Loucy (cell line): ENCODE results near the gene TIFAB.

ENCODE experiments used
- H2AFZ ChIP-seq: fragments of 200-600 bp; sonication (generic); 2 replicates; pipeline ENCODE4 v1.6.0; 2016; ENCODE audit warnings: antibody characterized with exemption, mild to moderate bottlenecking, low read length, moderate library complexity
- H3F3A ChIP-seq: fragments of 200-600 bp; 2 replicates; pipeline ENCODE4 v1.6.0; 2016; ENCODE audit warnings: antibody characterized with exemption, low read depth, mild to moderate bottlenecking
- H3K27me3 ChIP-seq: fragments of 200-600 bp; sonication (generic); 2 replicates; pipeline ENCODE4 v1.6.1; 2014; ENCODE audit warnings: low read length, mild to moderate bottlenecking; ENCODE audit not compliant: insufficient read depth, poor library complexity, severe bottlenecking
- H3K36me3 ChIP-seq: fragments of 200-600 bp; sonication (generic); 2 replicates; pipeline ENCODE4 v1.6.1; 2016; ENCODE audit warnings: low read length; ENCODE audit not compliant: insufficient read depth
- H3K4me1 ChIP-seq: fragments of 200-600 bp; sonication (generic); 2 replicates; pipeline ENCODE4 v1.5.1; 2014; ENCODE audit warnings: low read length, mild to moderate bottlenecking; ENCODE audit not compliant: insufficient read depth, poor library complexity, severe bottlenecking
- H3K4me2 ChIP-seq: fragments of 200-600 bp; sonication (generic); 2 replicates; pipeline ENCODE4 v1.6.0; 2014; ENCODE audit warnings: antibody characterized with exemption, low read length, low read depth, mild to moderate bottlenecking; ENCODE audit not compliant: poor library complexity, severe bottlenecking
- H3K4me3 ChIP-seq: fragments of 200-600 bp; sonication (generic); 2 replicates; pipeline ENCODE4 v1.5.1; 2014; ENCODE audit warnings: low read length, mild to moderate bottlenecking, mixed read lengths; ENCODE audit not compliant: poor library complexity, severe bottlenecking
- H3K79me2 ChIP-seq: fragments of 200-600 bp; sonication (generic); 2 replicates; pipeline ENCODE4 v1.6.1; 2014; ENCODE audit warnings: low read length; ENCODE audit not compliant: insufficient read depth
- H3K9ac ChIP-seq: fragments of 200-600 bp; sonication (generic); 2 replicates; pipeline ENCODE4 v1.6.0; 2014; ENCODE audit warnings: mild to moderate bottlenecking, low read depth, low read length, moderate library complexity; ENCODE audit not compliant: poor library complexity, severe bottlenecking
- H3K9me2 ChIP-seq: fragments of 200-600 bp; sonication (generic); replicated peaks from 2 replicates; pipeline ENCODE4 v1.6.1; 2016; ENCODE audit warnings: low read depth, low read length, mixed read lengths
- H3K9me3 ChIP-seq: fragments of 200-600 bp; sonication (generic); 2 replicates; pipeline ENCODE4 v1.6.1; 2014; ENCODE audit warnings: mild to moderate bottlenecking, antibody characterized with exemption, low read length, low read depth; ENCODE audit not compliant: insufficient read depth
- H4K20me1 ChIP-seq: fragments of 200-600 bp; sonication (generic); 2 replicates; pipeline ENCODE4 v1.6.0; 2014; ENCODE audit warnings: antibody characterized with exemption, low read length, mild to moderate bottlenecking; ENCODE audit not compliant: insufficient read depth, poor library complexity, severe bottlenecking
- EZH2phosphoT487 ChIP-seq: fragments of 200-600 bp; IDR thresholded peaks from 2 replicates; pipeline ENCODE4 v1.6.1; 2018; ENCODE audit warnings: antibody characterized with exemption, mild to moderate bottlenecking, moderate library complexity, borderline replicate concordance
- TF ChIP-seq, protein P1 (sequence below): fragments of 200-600 bp; sonication (generic); conservative IDR thresholded peaks from 2 replicates; pipeline ENCODE4 v1.5.1; 2014; ENCODE audit warnings: mild to moderate bottlenecking, antibody characterized with exemption, low read length

The TIFAB gene

GRCh38 chr5:135461481-135462151, 9.5 kb upstream of the TIFAB start:
- Histone ChIP-seq H2AFZ (no peak overlapping the region), H3K4me3 (no peak overlapping the region), H3K9me3 (no peaks in the 10 kb centered on the region), H3K36me3 (no peaks in the 10 kb centered on the region), H3K4me1 (no peaks in the 10 kb centered on the region), H3K9me2 (no peaks in the 10 kb centered on the region), H3K79me2 (no peaks in the 10 kb centered on the region), H3K9ac (peak overlapping the region; percentile 5), H3K27me3 (no peaks in the 10 kb centered on the region), H3F3A (no peaks in the 10 kb centered on the region), H4K20me1 (no peaks in the 10 kb centered on the region), H3K4me2 (no peak overlapping the region)
- no peak for TF ChIP-seq EZH2phosphoT487
- TF ChIP-seq, protein P1, sequence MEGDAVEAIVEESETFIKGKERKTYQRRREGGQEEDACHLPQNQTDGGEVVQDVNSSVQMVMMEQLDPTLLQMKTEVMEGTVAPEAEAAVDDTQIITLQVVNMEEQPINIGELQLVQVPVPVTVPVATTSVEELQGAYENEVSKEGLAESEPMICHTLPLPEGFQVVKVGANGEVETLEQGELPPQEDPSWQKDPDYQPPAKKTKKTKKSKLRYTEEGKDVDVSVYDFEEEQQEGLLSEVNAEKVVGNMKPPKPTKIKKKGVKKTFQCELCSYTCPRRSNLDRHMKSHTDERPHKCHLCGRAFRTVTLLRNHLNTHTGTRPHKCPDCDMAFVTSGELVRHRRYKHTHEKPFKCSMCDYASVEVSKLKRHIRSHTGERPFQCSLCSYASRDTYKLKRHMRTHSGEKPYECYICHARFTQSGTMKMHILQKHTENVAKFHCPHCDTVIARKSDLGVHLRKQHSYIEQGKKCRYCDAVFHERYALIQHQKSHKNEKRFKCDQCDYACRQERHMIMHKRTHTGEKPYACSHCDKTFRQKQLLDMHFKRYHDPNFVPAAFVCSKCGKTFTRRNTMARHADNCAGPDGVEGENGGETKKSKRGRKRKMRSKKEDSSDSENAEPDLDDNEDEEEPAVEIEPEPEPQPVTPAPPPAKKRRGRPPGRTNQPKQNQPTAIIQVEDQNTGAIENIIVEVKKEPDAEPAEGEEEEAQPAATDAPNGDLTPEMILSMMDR, result no peak

DNA sequence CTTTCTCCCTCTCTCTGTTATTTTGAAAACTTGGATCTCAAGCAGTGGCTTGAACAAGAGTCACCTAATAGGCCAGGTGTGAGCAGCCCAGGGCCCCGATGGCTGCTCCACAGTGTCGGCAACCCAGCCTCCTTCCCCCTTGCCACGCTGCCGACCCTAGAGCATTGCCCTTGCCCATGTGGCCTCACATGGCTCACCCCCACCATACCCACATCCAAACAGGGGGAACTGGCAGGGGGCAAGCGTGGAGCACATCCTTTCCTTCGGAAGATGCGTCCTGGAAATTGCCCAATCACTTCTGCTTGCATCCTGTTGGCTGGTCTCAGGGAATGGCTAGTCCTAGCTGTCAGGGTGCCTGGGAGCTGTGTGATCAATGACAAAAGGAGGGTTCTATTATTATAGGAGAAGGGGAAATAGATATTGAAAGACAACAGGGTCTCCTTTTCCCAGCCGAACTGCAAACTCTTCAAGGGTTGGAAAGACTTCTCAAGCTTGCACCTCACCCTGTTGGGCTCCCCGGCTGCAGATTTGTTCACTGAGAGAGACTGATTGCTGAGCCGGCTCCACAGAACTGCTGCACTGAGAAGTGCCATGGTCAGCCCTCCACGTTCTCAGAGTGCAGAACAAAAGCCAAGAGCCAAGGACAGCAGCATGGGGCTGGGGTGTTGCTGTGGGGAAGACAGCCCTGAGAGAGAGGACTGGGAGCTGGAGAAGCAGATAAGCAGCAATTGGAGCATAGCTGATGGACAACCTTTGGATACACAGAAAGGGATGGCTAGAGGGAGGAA, 8.3 kb upstream of the TIFAB start:
- Histone ChIP-seq H4K20me1 (no peaks in the 10 kb centered on the region), H3K36me3 (no peaks in the 10 kb centered on the region), H3K4me1 (no peaks in the 10 kb centered on the region), H3K27me3 (no peaks in the 10 kb centered on the region), H3K4me3 (no peak overlapping the region), H2AFZ (no peak overlapping the region), H3K4me2 (no peak overlapping the region), H3K9me3 (no peaks in the 10 kb centered on the region), H3K9ac (no peak overlapping the region), H3K9me2 (no peaks in the 10 kb centered on the region), H3F3A (no peaks in the 10 kb centered on the region), H3K79me2 (no peaks in the 10 kb centered on the region)
- TF ChIP-seq, protein P1, result no peak
- no peak for TF ChIP-seq EZH2phosphoT487

DNA sequence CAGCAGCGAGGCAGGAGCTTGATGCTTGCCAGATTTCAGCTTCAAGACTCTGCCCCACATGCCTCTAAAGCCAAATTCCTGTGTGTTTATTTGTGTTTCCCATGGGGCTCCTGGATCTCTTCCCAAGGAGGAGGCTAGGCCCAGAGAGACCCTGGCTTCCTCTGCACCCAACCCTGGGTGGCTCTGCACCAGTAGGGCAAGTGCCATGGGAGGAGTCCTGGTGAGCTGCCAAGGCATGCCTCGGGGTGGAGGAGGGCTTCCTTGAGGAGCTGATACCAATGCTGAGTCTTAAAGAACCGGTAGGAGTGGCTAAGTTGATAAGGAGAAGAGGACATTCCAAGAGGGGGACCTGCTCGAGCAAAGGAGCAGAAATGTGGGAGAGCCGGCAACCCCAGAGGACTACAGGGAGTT, 6.8 kb upstream of the TIFAB start:
- Histone ChIP-seq H3K4me2 (no peak overlapping the region), H2AFZ (no peak overlapping the region)
- TF ChIP-seq, protein P1, result no peak
- TF ChIP-seq EZH2phosphoT487, result no peak

More for the DNA sequence above, 6.8 kb upstream of the TIFAB start:
- H3K9ac ChIP-seq, result no peak overlapping the region
- no peaks in the 10 kb centered on the region for H3K36me3 ChIP-seq
- H4K20me1 ChIP-seq, result no peaks in the 10 kb centered on the region
- no peaks in the 10 kb centered on the region for H3F3A ChIP-seq
- no peaks in the 10 kb centered on the region for H3K4me1 ChIP-seq
- no peaks in the 10 kb centered on the region for H3K79me2 ChIP-seq
- H3K9me2 ChIP-seq, result no peaks in the 10 kb centered on the region
- no peaks in the 10 kb centered on the region for H3K27me3 ChIP-seq
- H3K4me3 ChIP-seq, result no peak overlapping the region
- no peaks in the 10 kb centered on the region for H3K9me3 ChIP-seq
